Measurements from ENCODE around the gene ASXL3.

ASXL3 gene

DNA sequence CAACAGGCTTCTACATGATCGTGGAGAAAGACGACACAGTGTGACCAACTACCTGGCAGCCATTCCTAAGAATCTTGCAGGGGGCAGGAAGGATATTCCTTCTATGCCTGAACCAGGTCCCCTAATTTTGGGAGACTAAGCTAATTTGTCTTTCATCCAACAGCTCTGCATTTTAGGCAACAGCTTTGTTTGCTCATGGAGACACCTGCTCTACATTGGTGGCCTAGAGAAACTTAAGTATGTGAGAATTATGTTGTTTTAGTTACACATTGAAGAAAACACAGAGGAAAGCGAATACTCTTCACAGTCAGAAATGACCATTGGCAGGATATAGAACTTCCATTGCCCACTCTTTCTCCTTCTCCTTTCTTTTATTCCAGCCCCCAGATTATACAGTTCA is 75.2 kb downstream of the ASXL3 start:
- H3K9me3 ChIP-seq: no peaks in the 10 kb centered on the region
- no peak overlapping the region for H3K4me3 ChIP-seq
- no peaks in the 10 kb centered on the region for H4K20me1 ChIP-seq
- no peaks in the 10 kb centered on the region for H3K36me3 ChIP-seq
- H3K27me3 ChIP-seq: no peaks in the 10 kb centered on the region
- no peaks in the 10 kb centered on the region for H3K4me1 ChIP-seq
- no peak overlapping the region for H3K27ac ChIP-seq
- no peak overlapping the region for H3K9ac ChIP-seq
- TF ChIP-seq Cebpa-rat (IDR thresholded peaks at IDR 0.05): no peak
- H3K4me2 ChIP-seq: no peak overlapping the region

DNA sequence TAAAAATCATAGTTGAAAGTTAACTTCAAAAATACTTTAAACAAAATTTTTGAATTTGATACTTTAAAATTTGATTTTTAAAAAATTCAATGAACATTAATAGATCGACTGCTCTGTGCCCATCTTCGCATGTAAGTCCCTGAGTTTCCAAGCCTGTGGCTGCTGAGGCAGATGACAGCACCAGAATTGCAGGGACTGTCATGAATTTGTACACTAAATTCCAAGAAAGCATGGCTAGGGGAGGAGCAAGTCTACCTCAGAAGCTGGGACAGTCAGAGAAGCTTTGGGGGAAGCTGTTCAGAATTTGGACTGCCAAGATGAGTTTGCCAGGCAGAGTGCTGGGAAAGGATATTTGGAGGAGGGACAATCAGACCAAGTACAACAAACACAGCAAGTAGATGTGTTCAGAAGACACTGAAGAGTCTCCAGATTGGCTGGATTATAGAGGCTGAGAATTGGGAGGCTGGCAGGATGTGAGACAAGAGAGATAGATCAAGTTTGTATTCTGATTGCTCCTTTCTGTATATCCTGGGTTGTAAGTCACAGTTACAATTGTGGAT is 79.0 kb downstream of the ASXL3 start:
- no peaks in the 10 kb centered on the region for H3K36me3 ChIP-seq
- H3K27me3 ChIP-seq: no peaks in the 10 kb centered on the region
- no peak for TF ChIP-seq Cebpa-rat (IDR thresholded peaks at IDR 0.05)
- H3K9me3 ChIP-seq: no peaks in the 10 kb centered on the region
- H3K9ac ChIP-seq: no peak overlapping the region
- no peaks in the 10 kb centered on the region for H4K20me1 ChIP-seq
- H3K4me2 ChIP-seq: no peak overlapping the region
- H3K4me3 ChIP-seq: no peak overlapping the region
- H3K4me1 ChIP-seq: no peaks in the 10 kb centered on the region
- H3K27ac ChIP-seq: no peak overlapping the region

DNA sequence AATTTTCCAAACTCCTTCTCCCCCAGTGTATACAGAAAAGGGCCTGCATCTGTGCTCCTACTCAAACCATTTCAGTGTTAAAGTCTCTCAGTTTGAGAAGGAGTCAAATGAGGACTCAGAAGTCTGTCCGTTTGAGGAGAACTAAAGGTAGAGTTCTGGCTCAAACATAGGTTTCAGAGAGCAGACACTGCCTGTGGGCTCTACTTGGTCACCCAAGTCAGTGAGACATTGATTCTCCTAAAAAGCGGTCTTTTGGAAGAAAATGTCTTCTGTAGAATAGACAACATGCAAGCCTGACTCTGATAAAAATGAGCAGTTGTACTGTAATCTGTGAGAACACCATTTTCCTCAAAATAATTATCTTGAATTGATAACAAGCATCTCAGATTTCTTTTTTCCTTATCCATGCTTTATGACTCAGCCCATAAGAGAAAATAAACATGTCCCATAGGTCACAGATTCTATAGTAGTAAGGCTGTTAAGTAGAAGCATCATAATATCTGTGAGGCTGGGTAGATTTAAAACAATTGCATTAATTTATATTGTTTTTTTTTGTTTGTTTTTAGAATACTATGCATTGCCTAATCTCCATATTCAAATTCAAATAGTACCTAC is 82.8 kb downstream of the ASXL3 start:
- Histone ChIP-seq H3K9ac (no peak overlapping the region), H3K9me3 (no peaks in the 10 kb centered on the region), H3K4me3 (no peak overlapping the region), H3K36me3 (no peaks in the 10 kb centered on the region), H4K20me1 (no peaks in the 10 kb centered on the region), H3K4me1 (no peaks in the 10 kb centered on the region), H3K27me3 (no peaks in the 10 kb centered on the region), H3K27ac (no peak overlapping the region), H3K4me2 (no peak overlapping the region)
- no peak for TF ChIP-seq Cebpa-rat (IDR thresholded peaks at IDR 0.05)

DNA sequence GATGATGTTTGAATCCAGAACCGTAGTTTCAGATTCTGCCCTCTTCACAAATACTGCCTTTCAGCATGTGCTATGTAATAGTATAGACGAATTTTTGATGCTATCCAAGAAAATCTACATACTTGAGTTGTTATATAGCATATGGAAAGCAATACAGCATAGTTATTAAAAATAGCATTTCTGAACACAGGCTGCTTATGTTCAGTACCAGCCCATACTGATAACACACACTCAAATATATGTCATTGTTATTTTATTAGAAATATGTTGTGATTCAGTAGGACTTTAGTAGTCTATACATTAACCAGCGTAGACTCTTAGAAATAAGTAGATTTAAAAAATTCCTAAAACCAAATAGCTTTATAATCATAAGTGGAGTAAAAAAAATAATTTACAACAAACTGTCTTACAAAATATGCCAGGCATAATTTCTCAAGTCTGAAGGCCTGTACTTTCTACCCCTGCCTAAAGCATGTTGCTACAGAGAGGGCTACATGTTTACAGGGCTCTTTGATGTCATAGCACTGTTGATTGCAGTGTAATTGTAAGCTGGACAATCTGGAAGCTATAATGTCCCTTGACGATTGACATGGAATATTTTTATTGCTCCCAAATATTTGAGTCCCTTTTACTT is 86.3 kb downstream of the ASXL3 start:
- no peak overlapping the region for H3K4me3 ChIP-seq
- no peak overlapping the region for H3K9ac ChIP-seq
- H3K36me3 ChIP-seq: no peaks in the 10 kb centered on the region
- H3K4me1 ChIP-seq: no peaks in the 10 kb centered on the region
- no peaks in the 10 kb centered on the region for H3K27me3 ChIP-seq
- TF ChIP-seq Cebpa-rat (IDR thresholded peaks at IDR 0.05): no peak
- no peaks in the 10 kb centered on the region for H3K9me3 ChIP-seq
- H3K4me2 ChIP-seq: no peak overlapping the region
- no peaks in the 10 kb centered on the region for H4K20me1 ChIP-seq
- H3K27ac ChIP-seq: no peak overlapping the region

DNA sequence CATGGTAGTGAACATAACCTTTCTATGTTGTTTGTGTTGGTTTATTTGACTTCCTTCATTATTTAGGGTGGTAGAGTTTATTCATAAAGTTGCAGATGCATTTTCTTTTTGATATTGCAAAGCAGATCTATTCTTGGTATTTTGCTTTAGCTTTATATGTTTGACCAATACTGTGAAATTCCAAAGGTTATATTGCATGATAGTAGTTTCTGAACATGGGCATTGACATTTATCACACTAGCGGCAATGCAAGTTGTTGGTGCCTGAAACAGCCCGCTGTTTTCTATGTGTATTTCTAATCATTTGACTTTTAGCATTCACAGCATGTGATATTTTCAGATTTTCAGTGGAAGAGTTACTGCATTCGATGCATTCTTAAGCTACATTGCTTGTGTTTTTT is 87.2 kb downstream of the ASXL3 start:
- Histone ChIP-seq H3K4me2 (no peak overlapping the region), H3K9me3 (no peaks in the 10 kb centered on the region), H3K4me3 (no peak overlapping the region), H3K36me3 (no peaks in the 10 kb centered on the region), H3K27ac (no peak overlapping the region), H3K4me1 (no peaks in the 10 kb centered on the region), H4K20me1 (no peaks in the 10 kb centered on the region), H3K9ac (no peak overlapping the region), H3K27me3 (no peaks in the 10 kb centered on the region)
- TF ChIP-seq Cebpa-rat (IDR thresholded peaks at IDR 0.05): no peak

DNA sequence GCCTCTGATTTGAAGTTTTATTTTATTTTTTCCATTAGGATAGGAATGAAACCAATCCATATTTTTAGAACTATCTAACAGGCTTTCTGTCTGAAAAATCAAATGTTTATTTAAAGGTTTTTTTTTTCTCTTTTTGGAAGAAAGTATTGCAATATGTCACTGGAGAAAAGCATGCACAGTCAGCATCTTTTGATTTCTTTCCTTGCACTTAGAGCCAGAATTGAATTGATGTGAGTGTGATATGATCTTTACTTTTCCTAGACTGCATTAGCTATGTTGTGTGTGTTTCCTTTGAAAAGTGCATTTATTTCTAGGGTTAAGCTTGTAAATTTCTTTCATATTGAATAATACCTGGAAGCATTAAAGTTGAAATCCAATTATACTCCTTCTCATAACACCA is 87.6 kb downstream of the ASXL3 start:
- no peaks in the 10 kb centered on the region for H3K4me1 ChIP-seq
- H3K27ac ChIP-seq: no peak overlapping the region

GRCh38 chr18:33666915-33667314 is 88.9 kb downstream of the ASXL3 start:
- TF ChIP-seq Cebpa-rat (IDR thresholded peaks at IDR 0.05): no peak
- Histone ChIP-seq H3K27ac (no peak overlapping the region), H3K9ac (no peak overlapping the region), H3K4me2 (no peak overlapping the region), H3K9me3 (no peaks in the 10 kb centered on the region), H3K4me1 (no peaks in the 10 kb centered on the region), H3K4me3 (no peak overlapping the region), H4K20me1 (no peaks in the 10 kb centered on the region), H3K36me3 (no peaks in the 10 kb centered on the region), H3K27me3 (no peaks in the 10 kb centered on the region)

More for the DNA sequence above, 87.6 kb downstream of the ASXL3 start:
- Histone ChIP-seq H3K9me3 (no peaks in the 10 kb centered on the region), H3K27me3 (no peaks in the 10 kb centered on the region), H3K36me3 (no peaks in the 10 kb centered on the region), H3K4me2 (no peak overlapping the region), H4K20me1 (no peaks in the 10 kb centered on the region), H3K9ac (no peak overlapping the region), H3K4me3 (no peak overlapping the region)
- no peak for TF ChIP-seq Cebpa-rat (IDR thresholded peaks at IDR 0.05)

GRCh38 chr18:33669589-33669988 is 91.6 kb downstream of the ASXL3 start:
- no peak overlapping the region for H3K27ac ChIP-seq
- H3K9me3 ChIP-seq: no peaks in the 10 kb centered on the region
- H4K20me1 ChIP-seq: no peaks in the 10 kb centered on the region
- H3K4me3 ChIP-seq: no peak overlapping the region
- no peak for TF ChIP-seq Cebpa-rat (IDR thresholded peaks at IDR 0.05)
- no peak overlapping the region for H3K9ac ChIP-seq
- H3K4me1 ChIP-seq: no peaks in the 10 kb centered on the region
- H3K4me2 ChIP-seq: no peak overlapping the region
- no peaks in the 10 kb centered on the region for H3K36me3 ChIP-seq
- no peaks in the 10 kb centered on the region for H3K27me3 ChIP-seq

GRCh38 chr18:33670029-33670428 is 92.0 kb downstream of the ASXL3 start:
- no peak overlapping the region for H3K4me3 ChIP-seq
- no peak for TF ChIP-seq Cebpa-rat (IDR thresholded peaks at IDR 0.05)
- H4K20me1 ChIP-seq: no peaks in the 10 kb centered on the region
- H3K4me2 ChIP-seq: no peak overlapping the region
- H3K4me1 ChIP-seq: no peaks in the 10 kb centered on the region
- no peaks in the 10 kb centered on the region for H3K9me3 ChIP-seq
- no peak overlapping the region for H3K27ac ChIP-seq
- no peaks in the 10 kb centered on the region for H3K27me3 ChIP-seq
- H3K9ac ChIP-seq: no peak overlapping the region
- no peaks in the 10 kb centered on the region for H3K36me3 ChIP-seq

DNA sequence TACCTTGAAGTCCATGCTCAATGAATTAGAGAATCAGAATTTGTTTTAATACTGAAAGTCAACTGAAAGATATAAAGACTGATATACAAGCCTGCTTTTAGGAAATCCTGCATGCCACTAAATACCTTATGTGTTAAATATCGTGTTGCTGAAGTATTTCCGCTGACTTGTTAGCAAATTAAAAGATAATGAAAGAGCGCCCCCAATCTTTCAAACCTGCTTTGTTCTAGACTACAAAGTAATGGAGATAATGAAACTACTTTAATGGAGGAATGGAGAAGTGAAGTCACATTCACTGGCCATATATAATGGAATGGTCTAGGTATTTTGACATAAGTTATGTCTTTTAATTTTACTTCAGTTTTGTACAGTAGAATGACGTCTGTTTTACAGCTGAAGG is 95.7 kb downstream of the ASXL3 start:
- no peak overlapping the region for H3K4me2 ChIP-seq
- H3K27me3 ChIP-seq: no peaks in the 10 kb centered on the region
- no peak for TF ChIP-seq Cebpa-rat (IDR thresholded peaks at IDR 0.05)
- H4K20me1 ChIP-seq: no peaks in the 10 kb centered on the region
- H3K9ac ChIP-seq: no peak overlapping the region
- H3K4me1 ChIP-seq: no peaks in the 10 kb centered on the region
- H3K27ac ChIP-seq: no peak overlapping the region
- no peaks in the 10 kb centered on the region for H3K36me3 ChIP-seq
- no peaks in the 10 kb centered on the region for H3K9me3 ChIP-seq
- no peak overlapping the region for H3K4me3 ChIP-seq
